H1 (cell line): ENCODE results near the gene MACROD2. TPM values are rescaled to one million over a fixed set of nuclear protein-coding genes. Genes with fewer than 3 reads are reported as not detected.

ENCODE experiments used
- CTCF ChIA-PET: fragments of 300-600 bp; sonication (Branson Sonifier 250); formaldehyde crosslinking; loops from one replicate; lab custom pipeline; 2021; ENCODE audit not compliant: partially characterized antibody; lab: Charles Lee
- POLR2A ChIA-PET: fragments of 300-600 bp; sonication (Branson Sonifier 250); formaldehyde crosslinking; loops from one replicate; lab custom pipeline; 2021; ENCODE audit warnings: inconsistent platforms; ENCODE audit not compliant: partially characterized antibody; lab: Charles Lee
- DNase-seq, 2 experiments: peaks; one replicate each; pipeline versions ENCODE4 v3.0.0 to v3.0.0-alpha.2; 2010 to 2022; ENCODE audit warnings: low spot score in 2 of 2, low read depth in 1 of 2, mixed read lengths in 1 of 2
- FAIRE-seq: peaks from 2 replicates; lab custom pipeline; 2011; peaks lifted over from hg19 to GRCh38; lab: Jason Lieb, UNC
- H2AFZ ChIP-seq: 2 replicates; pipeline ENCODE4 v1.8.1; 2012; ENCODE audit warnings: low read length, inconsistent platforms
- H2AK5ac ChIP-seq: 2 replicates; pipeline ENCODE4 v1.6.1; 2013; ENCODE audit warnings: low read depth, low read length
- H2BK120ac ChIP-seq: replicated peaks from 2 replicates; pipeline ENCODE3; 2013; ENCODE audit warnings: low read depth, low read length, inconsistent platforms
- H2BK12ac ChIP-seq: 2 replicates; pipeline ENCODE4 v1.6.1; 2013; ENCODE audit warnings: low read depth, low read length
- H2BK15ac ChIP-seq: 2 replicates; pipeline ENCODE4 v1.6.1; 2013; ENCODE audit warnings: low read length
- H2BK20ac ChIP-seq: 2 replicates; pipeline ENCODE4 v1.6.1; 2013; ENCODE audit warnings: low read length
- H2BK5ac ChIP-seq: 2 replicates; pipeline ENCODE4 v1.6.1; 2013; ENCODE audit warnings: low read depth, low read length
- H3K14ac ChIP-seq: 2 replicates; pipeline ENCODE4 v1.6.1; 2013; ENCODE audit warnings: inconsistent platforms; ENCODE audit not compliant: insufficient read length
- H3K18ac ChIP-seq: 2 replicates; pipeline ENCODE4 v1.6.1; 2013; ENCODE audit warnings: low read length; ENCODE audit errors: extremely low read depth
- H3K23ac ChIP-seq: 2 replicates; pipeline ENCODE4 v1.6.1; 2013; ENCODE audit warnings: inconsistent platforms; ENCODE audit not compliant: insufficient read length
- H3K23me2 ChIP-seq: 2 replicates; pipeline ENCODE4 v1.6.1; 2013; ENCODE audit warnings: low read depth, low read length
- H3K27ac ChIP-seq: 2 replicates; pipeline ENCODE4 v1.6.1; 2011; ENCODE audit warnings: low read depth, low read length, inconsistent platforms
- H3K27me3 ChIP-seq, 4 experiments: replicated peaks in 1 of 4; 1 replicate in 1 of 4; 2 replicates in 3 of 4; pipeline versions ENCODE4 v1.6.1 to v1.8.1; 2011 to 2013; ENCODE audit warnings: low read length in 3 of 4, mild to moderate bottlenecking in 3 of 4, inconsistent platforms in 2 of 4, mixed read lengths in 2 of 4, moderate library complexity in 1 of 4; ENCODE audit not compliant: control insufficient read depth in 3 of 4, insufficient read depth in 3 of 4; ENCODE audit errors: extremely low read depth in 1 of 4
- H3K36me3 ChIP-seq, 4 experiments: 2 replicates each; pipeline versions ENCODE4 v1.6.1 to v1.8.1; 2011 to 2013; ENCODE audit warnings: mild to moderate bottlenecking in 4 of 4, low read length in 3 of 4, moderate library complexity in 2 of 4, control low read depth in 1 of 4, inconsistent platforms in 1 of 4; ENCODE audit not compliant: insufficient read depth in 4 of 4, control insufficient read depth in 2 of 4
- H3K4ac ChIP-seq: replicated peaks from 2 replicates; pipeline ENCODE3; 2013; ENCODE audit warnings: low read length, low read depth, mixed read lengths, inconsistent platforms; ENCODE audit not compliant: insufficient read length
- H3K4me1 ChIP-seq, 4 experiments: replicated peaks in 1 of 4; 1 replicate in 1 of 4; 2 replicates in 3 of 4; pipeline versions ENCODE4 v1.6.1 to v1.8.1; 2011 to 2013; ENCODE audit warnings: low read length in 3 of 4, inconsistent platforms in 2 of 4, mixed read lengths in 1 of 4; ENCODE audit not compliant: insufficient read depth in 4 of 4, control insufficient read depth in 3 of 4
- H3K4me2 ChIP-seq, 2 experiments: 2 replicates each; pipeline versions ENCODE4 v1.6.1 to v1.8.1; 2011 to 2013; ENCODE audit warnings: low read depth in 2 of 2, low read length in 2 of 2, control low read depth in 1 of 2, inconsistent platforms in 1 of 2, mild to moderate bottlenecking in 1 of 2; ENCODE audit not compliant: insufficient read depth in 1 of 2
- H3K4me3 ChIP-seq, 4 experiments: fragments of 200-600, 300-600 bp in 1 of 4; sonication (generic), shearing (Covaris generic), sonication (Bioruptor Twin) in 1 of 4; 2 replicates each; pipeline versions ENCODE4 v1.5.1 to v1.8.1; 2011 to 2016; ENCODE audit warnings: low read length in 4 of 4, low read depth in 3 of 4, control low read depth in 2 of 4, inconsistent platforms in 2 of 4, mild to moderate bottlenecking in 2 of 4, mixed read lengths in 1 of 4, moderate library complexity in 1 of 4; ENCODE audit not compliant: insufficient read depth in 2 of 4; ENCODE audit errors: extremely low read depth in 1 of 4
- H3K56ac ChIP-seq: replicated peaks from 2 replicates; pipeline ENCODE3; 2013; ENCODE audit warnings: low read depth, mild to moderate bottlenecking, mixed read lengths, low read length, inconsistent platforms; ENCODE audit not compliant: insufficient read length
- H3K79me1 ChIP-seq: 2 replicates; pipeline ENCODE4 v1.6.1; 2013; ENCODE audit warnings: low read depth, low read length, control low read depth
- H3K79me2 ChIP-seq, 2 experiments: 2 replicates each; pipeline versions ENCODE4 v1.6.1 to v1.8.1; 2012 to 2013; ENCODE audit warnings: low read length in 2 of 2, mild to moderate bottlenecking in 2 of 2, inconsistent platforms in 1 of 2; ENCODE audit not compliant: insufficient read depth in 2 of 2, control insufficient read depth in 1 of 2
- H3K9ac ChIP-seq, 4 experiments: replicated peaks in 1 of 4; 1 replicate in 1 of 4; 2 replicates in 3 of 4; pipeline versions ENCODE4 v1.6.1 to v1.8.1; 2011 to 2013; ENCODE audit warnings: low read depth in 3 of 4, low read length in 3 of 4, control low read depth in 2 of 4, mild to moderate bottlenecking in 2 of 4, moderate library complexity in 2 of 4, inconsistent platforms in 1 of 4; ENCODE audit errors: extremely low read depth in 1 of 4
- H3K9me3 ChIP-seq, 2 experiments: 2 replicates each; pipeline versions ENCODE4 v1.6.1 to v1.8.1; 2012 to 2013; ENCODE audit warnings: mild to moderate bottlenecking in 2 of 2, moderate library complexity in 2 of 2, control low read depth in 1 of 2, inconsistent platforms in 1 of 2, low read depth in 1 of 2, low read length in 1 of 2, mixed read lengths in 1 of 2; ENCODE audit not compliant: insufficient read depth in 2 of 2
- H4K20me1 ChIP-seq, 2 experiments: replicated peaks in 1 of 2; 2 replicates each; pipeline versions ENCODE3 to v1.8.1; 2011 to 2013; ENCODE audit warnings: inconsistent platforms in 2 of 2, low read length in 2 of 2, mild to moderate bottlenecking in 1 of 2; ENCODE audit not compliant: insufficient read depth in 2 of 2, control insufficient read depth in 1 of 2
- H4K5ac ChIP-seq: 2 replicates; pipeline ENCODE4 v1.6.1; 2013; ENCODE audit warnings: low read length, low read depth, mixed read lengths, inconsistent platforms; ENCODE audit not compliant: insufficient read length
- H4K8ac ChIP-seq: 2 replicates; pipeline ENCODE4 v1.8.0; 2013; ENCODE audit warnings: mild to moderate bottlenecking, moderate library complexity, low read length, inconsistent platforms; ENCODE audit not compliant: insufficient read depth; ENCODE audit errors: extremely low read depth
- H4K91ac ChIP-seq: replicated peaks from 2 replicates; pipeline ENCODE3; 2013; ENCODE audit warnings: low read length, mixed read lengths, inconsistent platforms; ENCODE audit not compliant: insufficient read length
- BRCA1 ChIP-seq: IDR thresholded peaks from 2 replicates; pipeline ENCODE4 v1.6.1; 2012; ENCODE audit warnings: low read depth, low read length, improper control_type of control experiment
- CEBPB ChIP-seq: IDR thresholded peaks from 2 replicates; pipeline ENCODE4 v1.6.1; 2012; ENCODE audit warnings: low read depth, low read length
- KDM5A ChIP-seq: fragments of 200-600 bp; IDR thresholded peaks from 2 replicates; pipeline ENCODE4 v1.7.1; 2012; ENCODE audit warnings: mild to moderate bottlenecking, low read length, inconsistent platforms, mixed read lengths
- RNF2 ChIP-seq: fragments of 200-900, 300-1000 bp; sonication (generic); IDR thresholded peaks from 2 replicates; pipeline ENCODE4 v1.7.1; 2016; ENCODE audit warnings: borderline replicate concordance, low read depth, mild to moderate bottlenecking, antibody characterized with exemption, low read length; ENCODE audit not compliant: poor library complexity, severe bottlenecking; ENCODE audit errors: missing control alignments
- TEAD4 ChIP-seq: IDR thresholded peaks from 2 replicates; pipeline ENCODE4 v1.6.1; 2012; ENCODE audit warnings: low read depth, low read length, inconsistent platforms, mixed read lengths
- WGBS, 2 experiments: shearing (Covaris generic) in 1 of 2; methylation state at CpG; one replicate each; pipeline versions ENCODE4 v1.1.6 to v1.1.7; 2013 to 2015; ENCODE audit warnings: low lambda C conversion rate in 2 of 2, mixed read lengths in 2 of 2, inconsistent platforms in 1 of 2, low coverage in 1 of 2, missing lambda C conversion rate in 1 of 2; ENCODE audit not compliant: insufficient replicate concordance in 2 of 2, insufficient coverage in 1 of 2, insufficient read length in 1 of 2; ENCODE audit errors: extremely low coverage in 1 of 2, missing lambda C conversion rate in 1 of 2; 5-methylcytosine and 5-hydroxymethylcytosine counted together
- polyA plus RNA-seq, 7 experiments: library from polyadenylated mRNA; depleted of rRNA in 3 of 7; stranded (reverse) in 5 of 7; unstranded in 2 of 7; fragments of >200 nt in 5 of 7; fragments of 200-250 nt in 2 of 7; gene quantifications; 1 replicate in 5 of 7; 2 replicates in 1 of 7; 4 replicates in 1 of 7; pipeline versions ENCODE4 v1.2.1 to v1.2.3, GENCODE V29; 2011 to 2013; ENCODE audit warnings: missing spikeins in 2 of 7, mixed read lengths in 2 of 7
- total RNA-seq: library from RNA; stranded (reverse); fragmentation: NEBNext Ultra II Directional; extraction: Animal tissue kit (Norgen Biotek cat#: 25700); gene quantifications from 2 replicates; pipeline ENCODE4 v1.2.1, GENCODE V29; 2021

Gene MACROD2
- total and polyA plus RNA-seq, 2 of the 8 experiments (the other 6 are each of a cell fraction or from before 2014, with no cell fraction given): 0.70 to 3.9 TPM

- Histone ChIP-seq H3K18ac (no peak overlapping the region), H3K14ac (no peak overlapping the region), H3K4me1 (peaks cover 0 to 5% (median 3%) of the 10 kb centered on the region in 4 experiments; a peak in 4 of 7 replicates), H2BK20ac (no peak overlapping the region), H2AK5ac (no peak overlapping the region), H3K27me3 (no peaks in the 10 kb centered on the region), H3K79me1 (no peaks in the 10 kb centered on the region), H3K23me2 (no peaks in the 10 kb centered on the region), H3K4me2 (no peak overlapping the region), H3K23ac (no peak overlapping the region), H3K4ac (no peak overlapping the region), H4K20me1 (no peaks in the 10 kb centered on the region), H3K79me2 (no peaks in the 10 kb centered on the region), H2BK120ac (no peak overlapping the region), H2BK12ac (no peak overlapping the region), H3K9me3 (no peaks in the 10 kb centered on the region), H4K5ac (no peak overlapping the region), H2BK15ac (no peak overlapping the region), H3K56ac (no peak overlapping the region), H3K9ac (no peak overlapping the region), H4K8ac (no peak overlapping the region), H3K36me3 (no peaks in the 10 kb centered on the region), H2BK5ac (no peak overlapping the region), H4K91ac (no peak overlapping the region), H2AFZ (no peak overlapping the region), H3K27ac (no peak overlapping the region), H3K4me3 (no peak overlapping the region)
- 85% methylated on average over 3 of the region's 3 CpGs; no CpG with 5 or more reads in 1 of the 2 experiments for WGBS, 2 experiments
- FAIRE-seq: peak; percentile 63
- CTCF ChIA-PET: no interaction called here
- DNase-seq: no peak
- POLR2A ChIA-PET: no interaction called here
- no peak for TF ChIP-seq TEAD4
- TF ChIP-seq CEBPB: no peak
- no peak for TF ChIP-seq KDM5A
- no peak for TF ChIP-seq BRCA1
- TF ChIP-seq RNF2: no peak
Observed at GRCh38 chr20:15756002-15756753, 1760.9 kb downstream of the MACROD2 start.
